OCI-LY1 (cell line): ENCODE results near the gene TRPM3.

ENCODE experiments used
- H2AFZ ChIP-seq: fragments of 200-600 bp; sonication (generic), shearing (Covaris generic); 2 replicates; pipeline ENCODE4 v1.6.0; 2014; ENCODE audit warnings: antibody characterized with exemption, mild to moderate bottlenecking, low read length
- H3F3A ChIP-seq: fragments of 200-600 bp; sonication (generic), shearing (Covaris generic); 2 replicates; pipeline ENCODE4 v1.6.0; 2014; ENCODE audit warnings: mild to moderate bottlenecking, antibody characterized with exemption, low read length, moderate library complexity; ENCODE audit not compliant: insufficient read depth
- H3K27ac ChIP-seq: fragments of 200-600 bp; sonication (generic); 2 replicates; pipeline ENCODE4 v1.5.1; 2014; ENCODE audit warnings: low read length, mixed run types, mild to moderate bottlenecking, low read depth; ENCODE audit not compliant: poor library complexity, severe bottlenecking
- H3K27me3 ChIP-seq: fragments of 200-600 bp; sonication (generic); 2 replicates; pipeline ENCODE4 v1.6.0; 2014; ENCODE audit warnings: antibody characterized with exemption, mild to moderate bottlenecking, low read length, moderate library complexity; ENCODE audit not compliant: insufficient read depth
- H3K36me3 ChIP-seq: fragments of 200-600 bp; sonication (generic); 2 replicates; pipeline ENCODE4 v1.6.1; 2014; ENCODE audit warnings: mild to moderate bottlenecking, antibody characterized with exemption, low read length, moderate library complexity, mixed read lengths; ENCODE audit not compliant: insufficient read depth
- H3K4me1 ChIP-seq: fragments of 200-600 bp; sonication (generic); 2 replicates; pipeline ENCODE4 v1.5.1; 2014; ENCODE audit warnings: mild to moderate bottlenecking, low read length, moderate library complexity; ENCODE audit not compliant: insufficient read depth, severe bottlenecking
- H3K4me2 ChIP-seq: fragments of 200-600 bp; sonication (generic), shearing (Covaris generic); 2 replicates; pipeline ENCODE4 v1.6.1; 2014; ENCODE audit warnings: low read length
- H3K4me3 ChIP-seq: fragments of 200-600 bp; sonication (generic); 2 replicates; pipeline ENCODE4 v1.5.1; 2014; ENCODE audit warnings: low read length, low read depth, mild to moderate bottlenecking, mixed read lengths; ENCODE audit not compliant: poor library complexity, severe bottlenecking
- H3K79me2 ChIP-seq: fragments of 200-600 bp; shearing (Covaris generic); 2 replicates; pipeline ENCODE4 v1.6.1; 2016; ENCODE audit warnings: mixed run types, low read length, mixed read lengths; ENCODE audit not compliant: insufficient read depth
- H3K9ac ChIP-seq: fragments of 200-600 bp; sonication (generic), shearing (Covaris generic); 2 replicates; pipeline ENCODE4 v1.6.1; 2014; ENCODE audit warnings: mild to moderate bottlenecking, low read length, mixed read lengths
- H3K9me2 ChIP-seq: fragments of 200-600 bp; sonication (generic), shearing (Covaris generic); 2 replicates; pipeline ENCODE4 v1.6.1; 2014; ENCODE audit warnings: low read depth, mild to moderate bottlenecking, low read length, mixed read lengths
- H3K9me3 ChIP-seq: fragments of 200-600 bp; shearing (Covaris generic); 2 replicates; pipeline ENCODE4 v1.6.1; 2014; ENCODE audit warnings: low read length, mixed read lengths
- H4K20me1 ChIP-seq: fragments of 200-600 bp; sonication (generic), shearing (Covaris generic); 2 replicates; pipeline ENCODE4 v1.6.0; 2016; ENCODE audit warnings: mild to moderate bottlenecking, low read length; ENCODE audit not compliant: insufficient read depth
- CTCF ChIP-seq: fragments of 200-600 bp; sonication (generic), shearing (Covaris generic); IDR thresholded peaks from 2 replicates; pipeline ENCODE4 v1.5.1; 2017; ENCODE audit warnings: mild to moderate bottlenecking, antibody characterized with exemption, low read length, moderate library complexity, mixed read lengths
- EZH2 ChIP-seq: fragments of 200-600 bp; sonication (generic), shearing (Covaris generic); IDR thresholded peaks from 2 replicates; pipeline ENCODE4 v1.8.0; 2017; ENCODE audit warnings: borderline replicate concordance, mixed run types, mild to moderate bottlenecking, antibody characterized with exemption, low read length, moderate library complexity, mixed read lengths

The TRPM3 gene

GRCh38 chr9:70934642-70935041, 186.8 kb downstream of the TRPM3 start:
- no peaks in the 10 kb centered on the region for H4K20me1 ChIP-seq
- TF ChIP-seq EZH2 (no peak), CTCF (no peak)
- no peak overlapping the region for H3K4me2 ChIP-seq
- no peaks in the 10 kb centered on the region for H3K27me3 ChIP-seq
- H3K79me2 ChIP-seq: no peaks in the 10 kb centered on the region
- no peak overlapping the region for H2AFZ ChIP-seq
- H3K9ac ChIP-seq: no peak overlapping the region
- no peaks in the 10 kb centered on the region for H3K36me3 ChIP-seq
- no peak overlapping the region for H3K4me3 ChIP-seq
- no peaks in the 10 kb centered on the region for H3K9me2 ChIP-seq
- no peaks in the 10 kb centered on the region for H3F3A ChIP-seq
- H3K9me3 ChIP-seq: no peaks in the 10 kb centered on the region
- H3K27ac ChIP-seq: no peak overlapping the region
- no peaks in the 10 kb centered on the region for H3K4me1 ChIP-seq

- TF ChIP-seq EZH2 (no peak), CTCF (no peak)
- Histone ChIP-seq H3F3A (no peaks in the 10 kb centered on the region), H3K27me3 (no peaks in the 10 kb centered on the region), H3K9me2 (no peaks in the 10 kb centered on the region), H3K4me2 (no peak overlapping the region), H3K4me3 (no peak overlapping the region), H2AFZ (no peak overlapping the region), H3K9ac (no peak overlapping the region), H3K27ac (no peak overlapping the region), H4K20me1 (no peaks in the 10 kb centered on the region), H3K36me3 (no peaks in the 10 kb centered on the region), H3K79me2 (no peaks in the 10 kb centered on the region), H3K4me1 (no peaks in the 10 kb centered on the region), H3K9me3 (no peaks in the 10 kb centered on the region)
Measured at GRCh38 chr9:70933321-70933720, 188.1 kb downstream of the TRPM3 start.

GRCh38 chr9:70932097-70932496, 189.3 kb downstream of the TRPM3 start:
- Histone ChIP-seq H3K4me1 (no peaks in the 10 kb centered on the region), H3K27me3 (no peaks in the 10 kb centered on the region), H3K9me2 (no peaks in the 10 kb centered on the region), H3F3A (no peaks in the 10 kb centered on the region), H3K27ac (no peak overlapping the region), H3K79me2 (no peaks in the 10 kb centered on the region), H3K4me3 (no peak overlapping the region), H3K9me3 (no peaks in the 10 kb centered on the region), H3K4me2 (no peak overlapping the region), H4K20me1 (no peaks in the 10 kb centered on the region), H3K36me3 (no peaks in the 10 kb centered on the region), H2AFZ (no peak overlapping the region), H3K9ac (no peak overlapping the region)
- no peak for TF ChIP-seq EZH2
- TF ChIP-seq CTCF: no peak
